SU-DHL-6 (cell line): Measurements from ENCODE around the gene MT1E.
A peak's percentile ranks its signal among the peaks of the same experiment; 100 is the strongest.

Experiments
- H2AFZ ChIP-seq: fragments of 200-600 bp; sonication (generic); 2 replicates; pipeline ENCODE4 v1.6.1; 2014; ENCODE audit warnings: low read depth, mild to moderate bottlenecking, moderate library complexity, mixed read lengths, antibody characterized with exemption, low read length; ENCODE audit not compliant: severe bottlenecking
- H3F3A ChIP-seq: fragments of 200-600 bp; shearing (Covaris generic); 2 replicates; pipeline ENCODE4 v1.6.0; 2016; ENCODE audit warnings: antibody characterized with exemption, mild to moderate bottlenecking; ENCODE audit not compliant: insufficient read depth
- H3K27ac ChIP-seq: fragments of 200-600 bp; sonication (generic); 2 replicates; pipeline ENCODE4 v1.5.1; 2016; ENCODE audit warnings: low read depth, mild to moderate bottlenecking, low read length, moderate library complexity, mixed read lengths
- H3K27me3 ChIP-seq: fragments of 200-600 bp; sonication (generic), shearing (Covaris generic); 2 replicates; pipeline ENCODE4 v1.6.0; 2014; ENCODE audit warnings: mild to moderate bottlenecking, low read length
- H3K36me3 ChIP-seq: fragments of 200-600 bp; sonication (generic); 2 replicates; pipeline ENCODE4 v1.6.1; 2014; ENCODE audit warnings: mild to moderate bottlenecking, low read length, mixed read lengths
- H3K4me2 ChIP-seq: fragments of 300-600, 200-600 bp; shearing (Covaris generic), sonication (generic); 2 replicates; pipeline ENCODE4 v1.6.0; 2014; ENCODE audit warnings: low read length, low read depth, mild to moderate bottlenecking; ENCODE audit not compliant: poor library complexity, severe bottlenecking
- H3K4me3 ChIP-seq: fragments of 200-600 bp; sonication (generic); 2 replicates; pipeline ENCODE4 v1.5.1; 2014; ENCODE audit warnings: antibody characterized with exemption, low read length, mild to moderate bottlenecking, mixed read lengths; ENCODE audit not compliant: insufficient read depth, poor library complexity, severe bottlenecking
- H3K79me2 ChIP-seq: fragments of 200-600 bp; sonication (generic); 2 replicates; pipeline ENCODE4 v1.6.1; 2014; ENCODE audit warnings: mild to moderate bottlenecking, low read length, moderate library complexity; ENCODE audit not compliant: insufficient read depth
- H3K9ac ChIP-seq: fragments of 200-600 bp; sonication (generic); 2 replicates; pipeline ENCODE4 v1.7.0; 2014; ENCODE audit warnings: mild to moderate bottlenecking, low read length
- H3K9me2 ChIP-seq: fragments of 200-600 bp; sonication (generic); replicated peaks from 2 replicates; pipeline ENCODE4 v1.6.1; 2014; ENCODE audit warnings: low read length; ENCODE audit not compliant: insufficient read depth
- H3K9me3 ChIP-seq: fragments of 200-600 bp; sonication (generic); 2 replicates; pipeline ENCODE4 v1.6.1; 2014; ENCODE audit warnings: low read length, mixed read lengths; ENCODE audit not compliant: insufficient read depth
- H4K20me1 ChIP-seq: fragments of 200-600 bp; sonication (generic); 2 replicates; pipeline ENCODE4 v1.6.1; 2014; ENCODE audit warnings: low read depth, mild to moderate bottlenecking, antibody characterized with exemption, low read length, moderate library complexity, mixed read lengths
- CTCF ChIP-seq: fragments of 200-600 bp; sonication (generic); IDR thresholded peaks from one replicate; pipeline ENCODE4 v1.5.1; 2017; ENCODE audit warnings: antibody characterized with exemption, mild to moderate bottlenecking, low read length, moderate library complexity; ENCODE audit not compliant: insufficient read depth, poor library complexity, severe bottlenecking
- EZH2phosphoT487 ChIP-seq: fragments of 200-600 bp; sonication (generic), shearing (Covaris generic); conservative IDR thresholded peaks from 2 replicates; pipeline ENCODE4 v1.6.1; 2018; ENCODE audit warnings: mild to moderate bottlenecking, antibody characterized with exemption, low read length, moderate library complexity, mixed read lengths

The MT1E gene

GRCh38 chr16:56643080-56643778 lies 17.6 kb downstream of the MT1E start:
- Histone ChIP-seq H3K27me3 (no peaks in the 10 kb centered on the region), H2AFZ (no peak overlapping the region), H3F3A (no peaks in the 10 kb centered on the region), H3K4me2 (peak overlapping the region; percentile 12), H3K9me2 (no peaks in the 10 kb centered on the region), H3K9me3 (no peaks in the 10 kb centered on the region), H3K4me3 (no peak overlapping the region), H3K27ac (no peak overlapping the region), H3K36me3 (no peaks in the 10 kb centered on the region), H3K79me2 (no peaks in the 10 kb centered on the region), H3K9ac (no peak overlapping the region), H4K20me1 (no peaks in the 10 kb centered on the region)
- TF ChIP-seq EZH2phosphoT487 (no peak), CTCF (no peak)

GRCh38 chr16:56643833-56644232 lies 18.3 kb downstream of the MT1E start:
- TF ChIP-seq EZH2phosphoT487, result no peak
- TF ChIP-seq CTCF, result no peak
- no peak overlapping the region for H3K27ac ChIP-seq
- no peaks in the 10 kb centered on the region for H4K20me1 ChIP-seq
- H3K9me2 ChIP-seq, result no peaks in the 10 kb centered on the region
- H3K4me2 ChIP-seq, result peak overlapping the region; percentile 12
- no peaks in the 10 kb centered on the region for H3K36me3 ChIP-seq
- no peaks in the 10 kb centered on the region for H3K27me3 ChIP-seq
- H3K4me3 ChIP-seq, result no peak overlapping the region
- H3K9ac ChIP-seq, result no peak overlapping the region
- H3F3A ChIP-seq, result no peaks in the 10 kb centered on the region
- no peaks in the 10 kb centered on the region for H3K79me2 ChIP-seq
- no peak overlapping the region for H2AFZ ChIP-seq
- H3K9me3 ChIP-seq, result no peaks in the 10 kb centered on the region

- H3K27ac ChIP-seq, result no peak overlapping the region
- no peaks in the 10 kb centered on the region for H4K20me1 ChIP-seq
- H3K79me2 ChIP-seq, result no peaks in the 10 kb centered on the region
- H3K9ac ChIP-seq, result no peak overlapping the region
- no peaks in the 10 kb centered on the region for H3K36me3 ChIP-seq
- H3K4me3 ChIP-seq, result no peak overlapping the region
- no peak overlapping the region for H3K4me2 ChIP-seq
- H3K9me3 ChIP-seq, result no peaks in the 10 kb centered on the region
- H2AFZ ChIP-seq, result no peak overlapping the region
- no peaks in the 10 kb centered on the region for H3K27me3 ChIP-seq
- H3F3A ChIP-seq, result no peaks in the 10 kb centered on the region
- no peaks in the 10 kb centered on the region for H3K9me2 ChIP-seq
- no peak for TF ChIP-seq CTCF
- no peak for TF ChIP-seq EZH2phosphoT487
Observed at GRCh38 chr16:56645311-56645710, 19.7 kb downstream of the MT1E start.
